Astrocyte of the cerebellum (primary cell): Measurements from ENCODE around the gene DBT.

Source experiments
- DNase-seq: peaks from one replicate; pipeline ENCODE4 v3.0.0-alpha.2; 2011; ENCODE audit warnings: low read depth
- H3K4me3 ChIP-seq: 2 replicates; pipeline ENCODE4 v1.5.1; 2011; ENCODE audit warnings: mild to moderate bottlenecking, low read depth, low read length, moderate library complexity
- CTCF ChIP-seq: IDR thresholded peaks from 2 replicates; pipeline ENCODE4 v1.5.1; 2012; ENCODE audit warnings: low read length, low read depth, moderate library complexity, mild to moderate bottlenecking; ENCODE audit errors: missing control alignments
- in situ Hi-C: cut with HindIII; loops from 2 replicates; pipeline ENCODE4 v1.10.0; 2017; ENCODE audit warnings: low sequenced_read_pairs

The DBT gene

DNA sequence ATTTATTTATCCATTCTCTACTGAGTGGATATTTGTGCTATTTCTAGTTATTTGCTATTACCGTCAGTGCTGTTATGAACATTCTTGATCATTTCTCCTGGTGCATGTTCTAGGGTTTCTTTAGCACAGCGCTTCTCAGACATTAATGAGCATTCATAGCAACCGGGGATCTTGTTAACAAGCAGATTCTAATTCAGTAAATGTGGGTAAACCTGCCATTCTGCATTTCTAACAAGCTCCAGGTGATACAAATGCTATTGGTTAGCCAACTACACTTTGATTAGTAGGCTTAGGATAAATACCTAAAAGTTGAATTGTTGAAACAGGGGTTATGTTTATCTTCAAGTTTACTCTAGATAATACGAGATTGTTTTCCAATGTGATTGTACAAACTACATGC, 3.3 kb upstream of the DBT start:
- TF ChIP-seq CTCF: no peak
- no peak overlapping the region for H3K4me3 ChIP-seq
- DNase-seq: no peak
- in situ Hi-C loops: no loop called here

GRCh38 chr1:100250807-100251206, 1.2 kb upstream of the DBT start:
- H3K4me3 ChIP-seq: no peak overlapping the region
- DNase-seq: no peak
- in situ Hi-C loops: no loop called here
- TF ChIP-seq CTCF: no peak

DNA sequence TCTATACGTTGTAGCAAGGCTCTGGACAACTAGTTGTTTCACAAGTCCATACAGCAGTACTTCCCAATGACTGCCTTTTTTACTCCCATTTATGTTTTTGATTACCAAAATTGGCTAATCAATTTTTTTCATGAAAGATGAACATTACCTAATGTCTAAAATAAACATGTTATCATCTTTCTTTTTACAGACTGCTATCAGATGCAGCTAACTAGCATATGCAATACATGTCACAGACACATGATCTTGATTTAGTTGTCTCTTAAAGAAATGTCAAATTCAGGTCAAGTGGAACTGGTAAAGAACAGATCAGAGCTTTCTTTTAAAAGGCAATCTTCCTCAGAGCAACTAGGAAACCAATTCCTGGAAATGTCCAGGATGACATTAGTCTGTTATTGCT, 630 bp upstream of the DBT start:
- peak overlapping the region; percentile 84 for H3K4me3 ChIP-seq
- in situ Hi-C loops: no loop called here
- no peak for TF ChIP-seq CTCF
- DNase-seq: no peak

DNA sequence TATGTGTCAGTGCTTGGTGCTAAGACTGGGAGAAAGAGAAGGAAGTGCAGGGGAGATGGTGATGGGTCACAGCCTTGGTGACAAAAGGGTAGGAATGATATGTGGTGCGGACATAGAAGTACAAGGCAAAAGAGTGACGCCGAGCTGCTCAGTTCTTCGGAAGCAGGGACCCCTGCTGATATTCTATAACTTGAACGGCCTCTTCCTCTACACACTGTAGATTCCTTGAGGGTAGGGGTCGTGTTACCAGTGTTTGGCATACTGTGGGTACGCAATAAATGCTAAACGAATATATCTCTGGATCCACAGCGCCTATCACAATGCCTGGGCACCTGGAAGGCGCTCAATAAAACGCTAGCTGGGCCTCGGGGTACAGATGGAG, 488 bp downstream of the DBT start:
- DNase-seq: no peak
- no peak for TF ChIP-seq CTCF
- H3K4me3 ChIP-seq: peak overlapping the region; percentile 84
- in situ Hi-C loops: no loop called here

DNA sequence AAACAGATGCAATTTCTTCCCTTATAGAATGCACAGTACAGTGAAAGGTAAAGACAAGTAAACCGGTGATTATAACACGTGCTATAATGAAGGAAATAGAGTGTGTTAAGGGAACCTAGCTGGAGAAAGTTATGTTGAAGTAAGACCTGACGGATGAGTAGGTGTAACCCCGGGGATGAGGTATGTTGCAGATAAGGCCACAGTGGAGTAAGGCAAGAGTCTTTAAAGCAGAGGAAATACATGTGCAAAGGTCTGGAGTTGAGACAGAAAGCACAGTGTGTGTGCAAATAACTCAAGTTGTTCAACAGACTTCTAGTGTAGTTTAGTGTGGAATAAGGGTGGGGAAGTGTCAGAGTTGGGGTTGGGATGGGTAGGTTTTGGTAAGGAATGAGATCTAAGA, 2.9 kb downstream of the DBT start:
- in situ Hi-C loops: no loop called here
- no peak for TF ChIP-seq CTCF
- no peak overlapping the region for H3K4me3 ChIP-seq
- no peak for DNase-seq

- no peak overlapping the region for H3K4me3 ChIP-seq
- in situ Hi-C loops: no loop called here
- no peak for DNase-seq
- TF ChIP-seq CTCF: no peak
Observed at GRCh38 chr1:100240631-100241030, 9.0 kb downstream of the DBT start.

- TF ChIP-seq CTCF: no peak
- DNase-seq: no peak
- in situ Hi-C loops: no loop called here
- no peak overlapping the region for H3K4me3 ChIP-seq
Observed at GRCh38 chr1:100239961-100240360, 9.7 kb downstream of the DBT start.
